GM19240 (cell line): ENCODE results near the gene RPL10A.
"Not testable (repeated sequence)": the region's sequence is repeated elsewhere in the genome, so short reads cannot be mapped to it uniquely, and the experiment has no call there.

Source experiments
- DNase-seq: peaks from one replicate; pipeline ENCODE4 v3.0.0; 2011; ENCODE audit warnings: low spot score; ENCODE audit not compliant: insufficient read length

RPL10A gene

DNA sequence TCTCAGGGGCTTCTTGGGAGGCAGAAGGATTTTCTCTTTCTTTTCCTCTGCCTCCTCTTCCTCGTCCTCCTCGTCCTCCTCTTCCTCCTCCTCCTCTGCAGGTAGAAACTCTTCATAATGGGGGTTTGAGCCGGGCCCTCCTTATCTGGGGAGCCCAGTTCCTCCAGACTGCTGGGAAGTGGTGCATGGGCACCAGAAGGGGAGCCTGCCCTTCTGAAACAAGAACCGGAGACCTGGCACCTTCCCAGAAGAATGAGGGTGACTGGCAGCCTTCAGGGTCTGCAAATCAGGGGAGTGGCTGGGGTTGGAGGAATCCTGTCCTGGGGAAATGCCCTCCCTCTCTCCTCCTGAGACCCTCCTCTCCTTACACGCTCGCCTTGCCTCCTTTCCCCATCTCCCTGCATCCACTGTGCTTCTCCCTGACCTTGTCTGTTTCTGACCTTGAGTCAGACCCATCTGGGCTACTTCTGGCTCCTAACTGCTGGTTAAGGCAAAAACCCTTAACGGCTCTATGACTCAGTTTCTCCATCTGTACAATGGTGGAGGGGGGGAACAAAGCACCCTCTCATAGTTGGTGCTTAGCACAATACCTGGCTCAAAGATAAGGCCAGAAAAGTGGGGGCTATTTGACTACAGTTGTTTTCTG lies 42.8 kb downstream of the RPL10A start:
- DNase-seq = no peak

GRCh38 chr6:35511562-35511941 lies 43.4 kb downstream of the RPL10A start:
- no peak for DNase-seq

- no peak for DNase-seq
These were observed 43.8 kb downstream of the RPL10A start for GRCh38 chr6:35512006-35512405.

GRCh38 chr6:35512740-35513139 lies 44.5 kb downstream of the RPL10A start, which contains the start of gene TULP1:
Gene TULP1, minus strand, starts transcription at chr6:35512896. Its CDS starts 38 bp downstream, at chr6:35512858.
- no peak for DNase-seq

DNA sequence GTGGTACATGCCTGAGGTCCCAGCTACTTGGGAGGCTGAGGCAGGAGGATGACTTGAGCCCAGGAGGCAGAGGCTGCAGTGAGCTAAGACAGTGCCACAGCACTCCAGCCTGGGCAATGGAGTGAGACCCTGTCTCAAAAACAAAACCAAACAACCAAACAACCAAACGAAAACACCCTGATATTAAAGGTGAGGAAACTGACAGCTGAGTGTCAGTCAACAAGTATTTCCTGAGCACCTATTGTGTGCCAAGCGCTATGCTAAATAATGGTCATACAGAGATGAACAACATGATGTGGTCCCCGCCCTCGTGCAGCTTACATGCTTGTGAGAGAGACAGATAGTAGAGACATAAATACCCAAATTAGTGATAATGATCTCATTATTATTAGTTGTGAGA lies 46.4 kb downstream of the RPL10A start:
- no peak for DNase-seq

DNA sequence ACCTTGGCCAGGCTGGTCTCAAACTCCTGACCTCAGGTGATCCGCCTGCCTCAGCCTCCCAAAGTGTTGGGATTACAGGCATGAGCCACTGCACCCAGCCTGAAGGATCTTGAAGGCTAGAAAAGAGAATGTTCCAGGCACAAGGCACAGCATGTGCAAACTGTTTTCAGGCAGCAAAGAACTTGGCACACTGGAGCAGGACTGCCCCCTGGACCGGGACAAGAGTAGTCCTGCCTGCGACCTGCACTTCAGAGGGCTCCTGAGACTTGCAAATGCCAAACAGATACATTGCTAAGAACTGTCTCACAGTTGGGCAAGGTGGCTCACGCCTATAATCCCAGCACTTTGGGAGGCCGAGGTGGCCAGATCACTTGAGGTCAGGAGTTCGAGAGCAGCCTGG lies 47.7 kb downstream of the RPL10A start:
- not testable (repeated sequence) for DNase-seq

DNA sequence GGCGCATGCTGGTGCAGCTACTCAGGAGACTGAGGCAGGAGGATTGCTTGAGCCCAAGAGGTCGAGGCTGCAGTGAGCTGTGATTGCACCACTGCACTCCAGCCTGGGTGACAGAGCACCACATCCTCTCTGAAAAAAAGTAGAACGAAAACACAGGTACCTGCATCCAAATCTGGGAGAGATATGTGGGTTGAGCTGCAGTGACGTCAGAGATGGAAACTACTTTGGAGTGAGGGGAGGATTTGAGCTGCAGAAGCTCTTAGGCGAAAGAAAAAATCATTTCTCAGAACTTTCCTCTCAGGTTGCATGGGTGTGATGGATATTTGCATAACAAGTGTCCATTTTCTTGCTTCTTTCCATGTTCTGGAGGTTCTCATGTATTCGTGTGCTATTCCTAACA lies 48.5 kb downstream of the RPL10A start:
- no peak for DNase-seq

DNA sequence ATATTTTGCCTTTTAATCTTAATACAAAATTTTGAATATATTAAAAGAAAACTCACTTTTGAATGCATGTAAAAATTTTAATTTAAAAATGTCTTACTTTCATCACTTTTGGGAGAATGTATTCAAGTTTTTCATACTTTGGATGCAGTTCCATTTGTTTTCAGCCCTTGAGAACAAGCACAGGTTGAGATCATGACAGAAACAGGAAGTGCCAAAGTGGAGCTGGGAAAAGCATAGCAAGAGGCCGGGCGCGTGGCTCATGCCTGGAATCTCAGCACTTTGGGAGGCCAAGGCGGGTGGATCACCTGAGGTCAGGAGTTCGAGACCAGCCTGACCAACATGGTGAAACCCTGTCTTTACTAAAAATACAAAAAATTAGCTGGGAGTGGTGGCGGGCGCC lies 49.8 kb downstream of the RPL10A start:
- not testable (repeated sequence) for DNase-seq

GRCh38 chr6:35518566-35519312 lies 50.5 kb downstream of the RPL10A start:
- no peak for DNase-seq

DNA sequence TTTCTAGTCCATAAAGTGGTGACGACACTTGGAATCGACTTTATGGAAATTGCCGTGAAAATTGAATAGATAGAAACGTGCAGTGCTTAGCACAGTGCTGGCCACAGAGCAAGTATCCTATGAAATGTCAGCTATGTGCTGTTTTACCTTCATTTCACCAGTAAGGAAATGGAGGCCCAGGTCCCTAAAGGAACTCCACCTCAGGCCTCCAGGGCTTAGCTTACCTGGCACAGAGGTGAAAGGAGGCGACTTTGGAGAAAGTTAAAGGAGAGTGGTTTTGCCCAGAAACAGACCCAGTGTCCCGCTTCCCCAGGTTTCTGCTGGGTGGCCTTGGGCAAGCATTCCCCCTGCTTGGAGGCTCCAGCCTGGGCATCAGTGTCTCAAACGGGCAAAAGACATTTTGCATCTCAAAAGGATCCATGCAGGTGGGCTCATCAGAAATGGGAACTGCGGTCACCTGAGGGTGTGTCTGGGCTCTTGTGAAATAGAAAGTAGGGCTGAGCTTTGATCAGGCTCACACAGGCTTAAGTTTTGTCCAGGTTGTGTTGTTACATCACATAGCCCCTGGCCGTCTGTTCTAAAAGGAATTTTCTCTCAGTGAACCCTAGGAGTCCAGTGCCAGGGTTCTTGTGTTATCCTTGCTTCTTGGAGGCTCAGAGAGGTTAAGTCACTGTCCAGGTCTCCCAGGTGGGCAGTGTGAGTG lies 51.3 kb downstream of the RPL10A start:
- DNase-seq = no peak
